Epidermal melanocyte (primary cell): Measurements from ENCODE around the gene DNAJC9.
"Not testable (repeated sequence)": the region's sequence is repeated elsewhere in the genome, so short reads cannot be mapped to it uniquely, and the experiment has no call there.

Source experiments
- DNase-seq: peaks from one replicate; pipeline ENCODE4 v3.0.0; 2011; ENCODE audit warnings: low spot score; ENCODE audit not compliant: insufficient read length

DNAJC9 gene

DNA sequence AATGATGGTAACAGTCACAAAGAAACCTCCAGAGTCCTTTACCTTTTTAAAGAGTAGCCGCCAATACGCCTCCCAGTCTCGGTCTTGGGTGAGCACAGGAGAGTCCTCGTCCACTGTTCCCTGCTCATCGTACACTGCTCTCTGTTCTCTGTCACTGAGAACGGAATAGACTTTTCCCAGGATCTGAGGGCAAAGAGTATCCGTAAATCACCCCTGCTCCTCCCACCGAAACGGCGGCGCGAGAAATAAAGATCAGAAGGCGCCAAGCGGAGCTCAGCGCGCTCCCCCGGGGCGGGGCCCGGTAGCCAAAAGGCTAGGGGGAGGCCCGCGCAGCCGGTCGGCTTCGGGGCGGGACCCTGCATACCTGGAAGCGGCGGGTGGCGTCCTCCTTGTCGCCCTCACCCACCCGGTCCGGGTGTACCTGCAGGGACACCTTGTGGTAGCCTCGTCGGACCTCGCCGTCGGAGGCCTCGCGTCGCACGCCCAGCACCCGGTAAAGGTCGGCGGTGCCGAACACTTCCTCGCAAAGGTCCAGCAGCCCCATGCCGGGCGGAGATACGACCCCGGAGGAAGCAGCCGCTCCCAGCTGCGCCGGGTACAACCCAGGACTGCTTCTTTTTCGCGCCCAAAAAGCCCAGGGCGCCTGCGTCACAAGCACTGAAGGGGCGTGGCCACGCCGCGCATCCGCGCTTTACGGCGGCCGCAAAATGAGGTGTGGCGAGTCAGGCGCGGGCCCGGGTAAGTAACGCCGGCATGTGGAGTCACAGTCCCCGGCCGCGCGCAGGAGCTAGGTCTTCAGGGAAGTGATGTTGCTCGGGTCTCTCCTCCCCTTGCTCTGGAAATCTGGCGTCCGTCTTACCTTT lies at the start of gene DNAJC9:
Gene DNAJC9, minus strand, starts transcription at position 610 of the 863 bp plus-strand sequence. Its CDS starts 66 bp downstream, at position 544.
- peak; percentile 76 for DNase-seq

DNA sequence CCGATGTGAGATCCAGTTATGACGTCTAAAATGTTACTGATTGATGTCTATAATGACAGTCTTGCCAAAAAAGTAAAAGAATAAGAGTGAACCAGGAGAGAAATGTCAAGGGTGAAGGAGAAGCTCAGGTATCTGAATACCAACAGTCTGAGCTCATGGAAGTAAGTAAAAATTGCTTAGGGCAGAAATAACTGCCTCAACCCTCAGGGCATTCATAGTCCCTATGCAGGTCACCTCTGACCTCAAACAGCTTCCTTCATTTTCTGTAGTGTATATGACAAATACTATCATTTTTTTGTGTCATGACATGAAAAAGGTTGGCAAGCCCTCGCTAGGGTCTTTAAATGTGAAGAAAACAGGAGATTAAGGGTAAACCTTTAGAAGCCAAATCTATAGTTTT lies 46.4 kb upstream of the DNAJC9 start:
- DNase-seq, result no peak

- DNase-seq, result no peak
These were observed 42.9 kb upstream of the DNAJC9 start for GRCh38 chr10:73289958-73290357.

GRCh38 chr10:73287441-73287840 lies 40.4 kb upstream of the DNAJC9 start:
- DNase-seq, result no peak

GRCh38 chr10:73281097-73281496 lies 34.0 kb upstream of the DNAJC9 start:
- no peak for DNase-seq

DNA sequence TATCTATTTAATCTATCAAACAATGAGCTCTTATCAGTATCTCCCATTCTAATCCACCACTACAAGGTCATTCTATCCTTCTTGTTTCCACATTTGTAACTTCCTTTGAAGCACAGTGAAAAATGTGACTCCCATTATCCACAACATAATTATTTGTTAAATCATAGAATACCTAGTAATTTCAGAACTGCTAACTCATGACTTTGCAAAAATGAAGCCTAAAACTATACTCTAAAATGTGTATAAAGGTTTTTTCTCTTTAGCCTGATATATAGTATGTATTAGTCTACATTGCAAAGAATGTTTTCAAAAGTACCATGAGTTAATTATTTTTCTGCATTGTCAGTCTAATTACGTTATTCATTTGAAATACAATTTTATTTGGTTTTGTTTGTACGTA lies 17.4 kb upstream of the DNAJC9 start:
- DNase-seq, result no peak

GRCh38 chr10:73263693-73264347 lies 16.8 kb upstream of the DNAJC9 start:
- DNase-seq, result no peak

DNA sequence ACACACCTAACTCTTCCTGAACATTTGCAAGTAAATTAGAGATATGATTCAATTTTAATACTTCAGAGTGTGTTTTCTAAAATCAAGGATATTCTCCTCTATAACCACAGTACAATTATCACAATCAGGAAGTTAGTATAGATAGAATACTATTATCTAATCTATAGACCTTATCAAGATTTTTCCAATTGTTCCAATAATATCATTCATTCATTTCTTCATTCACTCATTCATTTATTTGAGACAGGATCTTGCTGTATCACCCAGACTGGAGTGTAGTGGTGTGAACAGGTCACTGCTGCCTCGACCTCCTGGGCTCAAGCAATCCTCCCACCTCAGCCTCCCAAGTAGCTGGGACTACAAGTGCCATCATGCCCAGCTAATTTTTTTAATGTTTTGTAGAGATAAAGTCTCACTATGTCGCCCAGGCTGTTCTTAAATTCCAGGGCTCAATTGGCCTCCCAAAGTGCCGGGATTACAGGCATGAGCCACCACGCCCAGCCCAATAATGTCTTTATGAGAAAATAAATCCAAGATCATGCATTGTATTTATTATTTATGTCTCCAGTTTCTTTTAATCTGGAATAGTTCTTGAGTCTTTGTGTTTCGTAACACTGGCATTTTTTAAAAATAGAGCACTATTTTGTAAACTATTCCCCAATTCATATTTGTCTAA lies 16.0 kb upstream of the DNAJC9 start:
- DNase-seq, result no peak

- DNase-seq, result no peak
These were observed 15.2 kb upstream of the DNAJC9 start for GRCh38 chr10:73262105-73262730.

GRCh38 chr10:73261362-73261995 lies 14.4 kb upstream of the DNAJC9 start:
- DNase-seq, result no peak

GRCh38 chr10:73258612-73259011 lies 11.6 kb upstream of the DNAJC9 start:
- not testable (repeated sequence) for DNase-seq

DNA sequence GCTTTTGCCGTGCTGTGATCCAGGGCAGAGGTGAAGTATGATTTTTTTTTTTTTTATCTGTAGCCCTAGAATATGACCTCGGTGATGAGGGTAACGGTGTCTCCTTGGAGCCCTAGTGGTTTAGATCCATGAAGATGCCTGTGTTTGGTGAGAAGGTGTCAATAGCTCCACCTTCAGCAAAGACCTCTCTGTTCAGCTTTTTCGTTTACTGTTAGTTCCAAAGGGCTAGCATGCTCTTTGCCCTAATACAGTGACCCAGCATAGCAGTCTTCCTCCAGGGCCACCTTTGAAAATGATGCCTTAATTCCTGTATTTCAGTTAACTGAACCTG lies 6.1 kb upstream of the DNAJC9 start:
- DNase-seq, result no peak

GRCh38 chr10:73252445-73253224 lies 5.6 kb upstream of the DNAJC9 start, which contains the start of gene MRPS16:
Gene MRPS16, minus strand, starts transcription at chr10:73252644. Its CDS starts 162 bp downstream, at chr10:73252482.
- DNase-seq, result peak; percentile 93

GRCh38 chr10:73251683-73252444 lies 4.8 kb upstream of the DNAJC9 start:
- no peak for DNase-seq

DNA sequence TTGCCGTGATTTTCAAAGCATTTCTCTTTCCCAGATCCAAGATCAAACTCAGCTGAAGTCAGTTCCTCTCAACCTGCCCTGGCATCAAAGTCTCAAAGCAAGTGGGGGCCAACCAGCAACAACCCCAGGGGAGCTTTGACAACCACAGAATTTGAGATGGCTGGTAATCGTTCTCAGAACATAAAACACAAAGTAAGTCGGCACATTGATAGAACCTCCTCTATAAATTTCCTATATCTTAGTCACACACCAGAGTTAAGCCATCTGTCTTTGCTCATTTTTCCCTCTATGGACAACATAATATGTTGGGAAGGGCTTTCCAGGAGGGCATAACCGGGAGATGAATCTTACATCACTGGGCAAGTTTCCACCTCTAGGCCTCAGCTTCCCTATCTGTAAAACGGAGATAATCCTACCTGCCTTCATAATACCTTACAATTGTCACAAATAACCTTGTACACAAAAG lies 1.2 kb upstream of the DNAJC9 start:
- no peak for DNase-seq

DNA sequence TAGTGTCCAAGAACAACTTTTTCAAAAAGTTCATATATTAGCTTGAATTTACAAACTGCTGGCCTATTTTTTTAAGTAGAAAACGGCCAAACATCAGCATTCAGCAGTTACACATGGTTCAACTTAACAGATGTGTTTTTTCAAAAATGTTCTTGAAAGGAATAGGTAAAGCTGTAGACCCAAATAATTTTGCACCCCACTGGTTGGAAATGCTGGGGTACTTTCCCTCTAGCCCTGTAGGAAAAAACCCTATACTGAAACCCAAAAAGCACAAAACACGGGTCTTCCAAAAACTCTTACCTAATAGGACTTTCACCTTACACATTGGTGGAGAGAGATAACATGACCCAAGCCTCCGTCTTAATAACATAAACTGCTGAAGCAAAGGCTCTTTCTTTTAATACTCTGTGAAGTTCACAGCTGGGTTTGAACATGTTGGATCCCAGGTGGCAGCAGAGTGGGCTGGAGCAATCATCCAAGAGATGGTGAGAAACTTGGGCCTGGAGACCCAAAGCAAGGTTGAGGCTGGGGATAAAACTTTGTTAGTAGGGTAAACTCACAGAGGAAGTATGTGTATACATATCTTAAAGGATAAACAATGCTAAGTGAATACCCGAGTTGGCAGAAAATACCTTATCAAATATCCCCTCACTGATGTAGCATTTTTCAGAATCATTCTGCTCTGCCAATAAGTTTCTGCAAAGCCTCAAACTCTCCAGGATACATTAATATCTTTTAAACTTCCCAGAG lies 629 bp upstream of the DNAJC9 start:
- DNase-seq, result no peak

DNA sequence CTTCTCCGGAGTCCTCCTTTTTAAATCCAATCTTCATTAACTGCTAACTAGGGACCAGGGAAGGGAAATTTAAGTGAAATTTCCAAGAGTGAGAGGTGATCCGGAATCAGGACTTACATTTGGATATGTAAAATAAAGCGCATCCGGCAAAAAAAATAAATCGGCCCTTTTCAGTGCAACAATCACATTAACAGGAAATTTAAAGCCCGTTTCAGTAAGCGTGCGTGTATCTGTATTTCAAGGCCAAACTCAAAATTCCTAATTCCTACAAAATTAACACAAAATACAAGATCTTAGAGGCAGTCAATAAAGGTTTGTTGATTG lies 771 bp downstream of the DNAJC9 start:
- no peak for DNase-seq

DNA sequence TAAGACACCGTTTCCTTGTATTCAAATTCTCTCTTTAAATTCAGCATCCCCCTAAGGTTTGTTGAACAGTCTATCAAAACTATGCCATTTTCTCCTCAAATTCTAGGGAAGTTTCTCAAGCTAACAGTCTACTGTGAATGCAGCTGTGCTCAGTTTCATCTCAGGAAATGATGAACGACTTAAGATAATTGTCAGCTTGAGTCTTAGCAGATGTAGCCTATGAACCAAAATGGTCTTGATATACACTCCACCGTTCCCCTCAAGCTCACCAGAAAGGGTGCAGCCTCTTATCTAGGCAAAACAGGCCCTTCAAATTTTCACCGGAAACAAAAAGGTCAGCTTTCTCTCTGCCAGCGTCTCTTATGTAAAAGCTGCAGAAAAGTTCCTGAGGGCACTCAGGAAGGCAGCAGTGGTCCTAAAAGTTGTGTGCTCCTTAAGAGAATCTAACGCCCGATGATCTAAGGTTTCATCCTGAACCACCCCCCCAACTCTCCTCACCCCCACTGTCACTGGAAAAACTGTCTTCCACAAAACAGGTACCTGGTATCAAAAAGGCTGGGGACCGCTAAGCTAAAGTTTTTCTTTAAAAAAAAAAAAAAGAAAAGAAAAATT lies 2.1 kb downstream of the DNAJC9 start:
- no peak for DNase-seq

GRCh38 chr10:73239908-73240307 lies 7.1 kb downstream of the DNAJC9 start:
- no peak for DNase-seq
